GM12878 (cell line): ENCODE data around the gene ZYX.
"Not testable (repeated sequence)": the region's sequence is repeated elsewhere in the genome, so short reads cannot be mapped to it uniquely, and the experiment has no call there.

Source experiments
- CBFB ChIP-seq: IDR thresholded peaks from 2 replicates; pipeline ENCODE4 v1.6.1; 2016; ENCODE audit warnings: antibody characterized with exemption, low read depth
- CEBPB ChIP-seq, 2 experiments: fragments of 150-350 bp in 1 of 2; IDR thresholded peaks; 2 replicates each; pipeline ENCODE4 v1.6.1; 2012 to 2014; ENCODE audit warnings: low read depth in 2 of 2, low read length in 2 of 2, borderline replicate concordance in 1 of 2, inconsistent platforms in 1 of 2
- CTCF ChIP-seq, 3 experiments: IDR thresholded peaks in 2 of 3; conservative IDR thresholded peaks in 1 of 3; 2 replicates each; pipeline ENCODE4 v1.5.1; 2011; ENCODE audit warnings: low read depth in 3 of 3, low read length in 3 of 3, mild to moderate bottlenecking in 3 of 3, control low read depth in 2 of 3, moderate library complexity in 2 of 3, inconsistent platforms in 1 of 3, mixed read lengths in 1 of 3; ENCODE audit not compliant: control insufficient read depth in 2 of 3, insufficient read depth in 1 of 3; ENCODE audit errors: extremely low read depth in 1 of 3
- HCFC1 ChIP-seq: fragments of 150-350 bp; IDR thresholded peaks from 2 replicates; pipeline ENCODE4 v1.6.1; 2014; ENCODE audit warnings: low read length
- HDAC2 ChIP-seq: fragments of 200-600 bp; sonication (generic); IDR thresholded peaks from 2 replicates; pipeline ENCODE4 v1.6.1; 2017
- KDM1A ChIP-seq: fragments of 200-600 bp; sonication (generic); IDR thresholded peaks from 2 replicates; pipeline ENCODE4 v1.6.1; 2016; ENCODE audit warnings: borderline replicate concordance
- MXI1 ChIP-seq: fragments of 150-350 bp; IDR thresholded peaks from 2 replicates; pipeline ENCODE4 v1.6.1; 2011; ENCODE audit warnings: low read depth, mild to moderate bottlenecking, inconsistent platforms, low read length, improper control_type of control experiment
- PAX8 ChIP-seq: fragments of 450-650 bp; IDR thresholded peaks from 2 replicates; pipeline ENCODE4 v1.6.1; 2017; ENCODE audit warnings: mild to moderate bottlenecking, moderate library complexity
- POLR2AphosphoS5 ChIP-seq: IDR thresholded peaks from 2 replicates; pipeline ENCODE4 v1.6.1; 2011; ENCODE audit warnings: mild to moderate bottlenecking, low read length, inconsistent platforms
- PRDM15 ChIP-seq: fragments of 450-650 bp; formaldehyde crosslinking; IDR thresholded peaks from 2 replicates; pipeline ENCODE4 v1.4.0; 2020; ENCODE audit warnings: mild to moderate bottlenecking, moderate library complexity
- RBBP5 ChIP-seq: fragments of 200-600 bp; sonication (generic); conservative IDR thresholded peaks from 2 replicates; pipeline ENCODE4 v1.6.1; 2016
- TBL1XR1 ChIP-seq: IDR thresholded peaks from 2 replicates; pipeline ENCODE4 v1.6.1; 2012; ENCODE audit warnings: low read depth, low read length, improper control_type of control experiment
- USF2 ChIP-seq: IDR thresholded peaks from 2 replicates; pipeline ENCODE4 v1.6.1; 2011; ENCODE audit warnings: low read depth, low read length, improper control_type of control experiment, borderline replicate concordance
- ZNF274 ChIP-seq: IDR thresholded peaks from one replicate; pipeline ENCODE4 v1.8.0; 2011; ENCODE audit not compliant: insufficient read length, insufficient read depth

- not testable (repeated sequence) for TF ChIP-seq POLR2AphosphoS5; PRDM15 (CRISPR knock-in tag); HCFC1; PAX8; TBL1XR1; CBFB; USF2; CTCF (IDR thresholded peaks at IDR 0.05 in 2 of 3, conservative IDR thresholded peaks at IDR 0.05 in 1 of 3; ENCODE audit: control insufficient read depth in 2 of 3, extremely low read depth in 1 of 3, insufficient read depth in 1 of 3, low read depth in 3 of 3, low read length in 3 of 3); ZNF274; RBBP5; CEBPB (IDR thresholded peaks at IDR 0.05; ENCODE audit: borderline replicate concordance in 1 of 2, low read depth in 2 of 2, low read length in 2 of 2); HDAC2; KDM1A; MXI1
These were observed 43.3 kb downstream of the ZYX start for GRCh38 chr7:143424476-143424875.
